HG02852 (cell line): Measurements from ENCODE around the gene PTPRK.

Experiments
- ATAC-seq: cut with Tn5 transposase; IDR thresholded peaks from one replicate; pipeline ENCODE4 v1.9.1; 2021; ENCODE audit warnings: mild to moderate bottlenecking, moderate library complexity; ENCODE audit not compliant: unreplicated experiment

The PTPRK gene

GRCh38 chr6:128516514-128516898, 3.9 kb downstream of the PTPRK start:
- ATAC-seq = no peak

- no peak for ATAC-seq
Measured at GRCh38 chr6:128515550-128516513, 4.6 kb downstream of the PTPRK start.

- ATAC-seq = no peak
Measured at GRCh38 chr6:128513878-128514277, 6.5 kb downstream of the PTPRK start.

GRCh38 chr6:128512296-128512695, 8.1 kb downstream of the PTPRK start:
- ATAC-seq = no peak

- no peak for ATAC-seq
Measured at GRCh38 chr6:128511506-128511905, 8.9 kb downstream of the PTPRK start.

- ATAC-seq = no peak
Measured at GRCh38 chr6:128509709-128510108, 10.7 kb downstream of the PTPRK start.

GRCh38 chr6:128508588-128509296, 11.7 kb downstream of the PTPRK start:
- ATAC-seq = no peak

- no peak for ATAC-seq
Measured at GRCh38 chr6:128507337-128508310, 12.8 kb downstream of the PTPRK start.

GRCh38 chr6:128505603-128506002, 14.8 kb downstream of the PTPRK start:
- no peak for ATAC-seq

GRCh38 chr6:128504003-128504654, 16.3 kb downstream of the PTPRK start:
- no peak for ATAC-seq

- no peak for ATAC-seq
Measured at GRCh38 chr6:128500749-128501600, 19.4 kb downstream of the PTPRK start.

- no peak for ATAC-seq
Measured at GRCh38 chr6:128500014-128500413, 20.4 kb downstream of the PTPRK start.

- ATAC-seq = no peak
Measured at GRCh38 chr6:128499079-128499731, 21.2 kb downstream of the PTPRK start.

- no peak for ATAC-seq
Measured at GRCh38 chr6:128498234-128498633, 22.2 kb downstream of the PTPRK start.

- ATAC-seq = no peak
Measured at GRCh38 chr6:128495536-128496333, 24.7 kb downstream of the PTPRK start.

- ATAC-seq = no peak
Measured at GRCh38 chr6:128494440-128494839, 26.0 kb downstream of the PTPRK start.

- no peak for ATAC-seq
Measured at GRCh38 chr6:128493877-128494276, 26.5 kb downstream of the PTPRK start.

GRCh38 chr6:128492386-128492785, 28.0 kb downstream of the PTPRK start:
- ATAC-seq = no peak
